ENCODE measurements around the gene FGD5. TPM values are rescaled to one million over a fixed set of nuclear protein-coding genes. Genes with fewer than 3 reads are reported as not detected.

The FGD5 gene
- total and polyA plus RNA-seq, 8 donors, result 1.2 to 34.1 (median 9.0) TPM

GRCh38 chr3:14803981-14804834, 14.6 kb upstream of the FGD5 start:
- intact Hi-C loops (cut with DNase I; ENCODE audit: low total_unique reads), result no loop called here
- H3K36me3 ChIP-seq, result no peaks in the 10 kb centered on the region
- peak in 1 of 2 donors; percentile 67 for DNase-seq
- no peak overlapping the region for H3K4me3 ChIP-seq
- peaks cover 0 to 30% (median 2%) of the 10 kb centered on the region in 4 donors for H3K4me1 ChIP-seq
- 56 to 68% (median 63%) methylated on average over 11 to 12 of the region's 12 CpGs for WGBS, 5 donors
- H3K27ac ChIP-seq, result peak overlapping the region in 2 of 5 donors; percentile 49 to 59
- H3K9me3 ChIP-seq, result no peaks in the 10 kb centered on the region
- H3K27me3 ChIP-seq, result peaks cover 0 to 42% (median 0%) of the 10 kb centered on the region in 3 donors
- no peak for TF ChIP-seq POLR2AphosphoS5 (IDR thresholded peaks at IDR 0.05)
- TF ChIP-seq CTCF (IDR thresholded peaks at IDR 0.05), result no peak
- no peak for TF ChIP-seq POLR2A (IDR thresholded peaks at IDR 0.05)
- TF ChIP-seq EP300 (IDR thresholded peaks at IDR 0.05), result no peak

- no peaks in the 10 kb centered on the region for H3K9me3 ChIP-seq
- 69 to 80% (median 73%) methylated on average over 7 of the region's 7 CpGs for WGBS, 5 donors
- intact Hi-C loops (cut with DNase I; ENCODE audit: low total_unique reads), result no loop called here
- TF ChIP-seq CTCF (IDR thresholded peaks at IDR 0.05), result no peak
- TF ChIP-seq POLR2A (IDR thresholded peaks at IDR 0.05), result no peak
- no peak for TF ChIP-seq POLR2AphosphoS5 (IDR thresholded peaks at IDR 0.05)
- no peak for TF ChIP-seq EP300 (IDR thresholded peaks at IDR 0.05)
- H3K36me3 ChIP-seq, result no peaks in the 10 kb centered on the region
- DNase-seq, result no peak
- peak overlapping the region in 2 of 5 donors; percentile 49 to 59 for H3K27ac ChIP-seq
- peaks cover 0 to 51% (median 3%) of the 10 kb centered on the region in 3 donors for H3K27me3 ChIP-seq
- H3K4me1 ChIP-seq, result peaks cover 0 to 34% (median 8%) of the 10 kb centered on the region in 4 donors
- no peak overlapping the region for H3K4me3 ChIP-seq
These were observed 13.7 kb upstream of the FGD5 start for GRCh38 chr3:14804835-14805780.

- Histone ChIP-seq H3K27me3 (peaks cover 0 to 59% (median 9%) of the 10 kb centered on the region in 3 donors), H3K9me3 (no peaks in the 10 kb centered on the region), H3K27ac (no peak overlapping the region), H3K4me1 (peaks cover 0 to 41% (median 12%) of the 10 kb centered on the region in 4 donors), H3K36me3 (no peaks in the 10 kb centered on the region), H3K4me3 (no peak overlapping the region)
- WGBS, 5 donors, result 59 to 81% (median 65%) methylated on average over 4 of the region's 4 CpGs
- no peak for TF ChIP-seq CTCF (IDR thresholded peaks at IDR 0.05)
- TF ChIP-seq POLR2A (IDR thresholded peaks at IDR 0.05), result no peak
- no peak for TF ChIP-seq POLR2AphosphoS5 (IDR thresholded peaks at IDR 0.05)
- TF ChIP-seq EP300 (IDR thresholded peaks at IDR 0.05), result no peak
- intact Hi-C loops (cut with DNase I; ENCODE audit: low total_unique reads), result no loop called here
- no peak for DNase-seq
These were observed 12.7 kb upstream of the FGD5 start for GRCh38 chr3:14805961-14806537.

Data from stomach (tissue), 9 donors.